Liver (tissue), 9 donors: ENCODE results near the gene RAI14. TPM values are rescaled to one million over a fixed set of nuclear protein-coding genes. Genes with fewer than 3 reads are reported as not detected.

ENCODE experiments used
- DNase-seq: peaks from one replicate; pipeline ENCODE4 v3.0.0-alpha.2; 2017; ENCODE audit warnings: low spot score
- H3K27ac ChIP-seq, 2 donors: one replicate each; pipeline ENCODE4 v1.7.0; 2013; ENCODE audit warnings: inconsistent platforms in 2 of 2, low read length in 2 of 2, control low read depth in 1 of 2, low read depth in 1 of 2, mild to moderate bottlenecking in 1 of 2
- H3K27me3 ChIP-seq, 4 donors: one replicate each; pipeline versions ENCODE4 v1.6.1 to v1.7.0; 2013; ENCODE audit warnings: low read length in 3 of 4, inconsistent platforms in 1 of 4, mild to moderate bottlenecking in 1 of 4, moderate library complexity in 1 of 4; ENCODE audit not compliant: control insufficient read depth in 4 of 4, insufficient read depth in 4 of 4
- H3K36me3 ChIP-seq, 4 donors: one replicate each; pipeline versions ENCODE4 v1.6.1 to v1.7.0; 2013; ENCODE audit warnings: low read length in 3 of 4, mild to moderate bottlenecking in 3 of 4, low read depth in 1 of 4, moderate library complexity in 1 of 4; ENCODE audit not compliant: control insufficient read depth in 4 of 4, insufficient read depth in 3 of 4
- H3K4me1 ChIP-seq, 4 donors: one replicate each; pipeline versions ENCODE4 v1.6.1 to v1.7.0; 2013; ENCODE audit warnings: low read length in 3 of 4, mild to moderate bottlenecking in 3 of 4, moderate library complexity in 1 of 4; ENCODE audit not compliant: control insufficient read depth in 4 of 4, insufficient read depth in 4 of 4
- H3K4me3 ChIP-seq, 3 donors: one replicate each; pipeline versions ENCODE4 v1.6.1 to v1.7.0; 2013; ENCODE audit warnings: low read length in 3 of 3, control low read depth in 1 of 3, low read depth in 1 of 3, mild to moderate bottlenecking in 1 of 3
- H3K9ac ChIP-seq, 2 donors: one replicate each; pipeline ENCODE4 v1.7.0; 2013; ENCODE audit warnings: low read length in 2 of 2, mild to moderate bottlenecking in 2 of 2, moderate library complexity in 2 of 2, control low read depth in 1 of 2, low read depth in 1 of 2
- H3K9me3 ChIP-seq, 4 donors: one replicate each; pipeline versions ENCODE4 v1.6.1 to v1.7.0; 2013; ENCODE audit warnings: low read length in 3 of 4; ENCODE audit not compliant: control insufficient read depth in 4 of 4
- CTCF ChIP-seq: fragments of 150-350 bp; IDR thresholded peaks from 2 replicates; pipeline ENCODE4 v1.5.1; 2017; ENCODE audit warnings: improper control_type of control experiment, low read depth, low read length; ENCODE audit not compliant: missing input control
- EGR1 ChIP-seq, 2 donors: IDR thresholded peaks; 2 replicates each; pipeline ENCODE4 v1.6.1; 2016 to 2018; ENCODE audit warnings: antibody characterized with exemption in 2 of 2, low read depth in 2 of 2
- FOXA1 ChIP-seq: IDR thresholded peaks from 2 replicates; pipeline ENCODE4 v1.6.1; 2016; ENCODE audit warnings: antibody characterized with exemption
- FOXA2 ChIP-seq: IDR thresholded peaks from 2 replicates; pipeline ENCODE4 v1.6.1; 2016; ENCODE audit warnings: antibody characterized with exemption
- GABPA ChIP-seq, 2 donors: IDR thresholded peaks in 1 of 2; conservative IDR thresholded peaks in 1 of 2; 2 replicates each; pipeline ENCODE4 v1.6.1; 2016; ENCODE audit warnings: antibody characterized with exemption in 2 of 2, mild to moderate bottlenecking in 1 of 2, moderate library complexity in 1 of 2
- HNF4A ChIP-seq, 2 donors: conservative IDR thresholded peaks; 2 replicates each; pipeline ENCODE4 v1.6.1; 2016; ENCODE audit warnings: antibody characterized with exemption in 2 of 2, mild to moderate bottlenecking in 2 of 2
- HNF4G ChIP-seq: IDR thresholded peaks from 2 replicates; pipeline ENCODE4 v1.6.1; 2016; ENCODE audit warnings: antibody characterized with exemption
- JUND ChIP-seq, 2 donors: IDR thresholded peaks; 2 replicates each; pipeline ENCODE4 v1.6.1; 2016; ENCODE audit warnings: antibody characterized with exemption in 2 of 2
- MAX ChIP-seq: IDR thresholded peaks from 2 replicates; pipeline ENCODE4 v1.6.1; 2016; ENCODE audit warnings: antibody characterized with exemption
- NR2F2 ChIP-seq: IDR thresholded peaks from 2 replicates; pipeline ENCODE4 v1.6.1; 2016; ENCODE audit warnings: antibody characterized with exemption
- RAD21 ChIP-seq, 2 donors: IDR thresholded peaks; 2 replicates each; pipeline ENCODE4 v1.6.1; 2016; ENCODE audit warnings: antibody characterized with exemption in 2 of 2, mild to moderate bottlenecking in 2 of 2
- REST ChIP-seq: IDR thresholded peaks from 2 replicates; pipeline ENCODE4 v1.6.1; 2016; ENCODE audit warnings: antibody characterized with exemption, mild to moderate bottlenecking
- RXRA ChIP-seq, 2 donors: IDR thresholded peaks; 2 replicates each; pipeline ENCODE4 v1.6.1; 2017 to 2018; ENCODE audit warnings: antibody characterized with exemption in 2 of 2, mild to moderate bottlenecking in 1 of 2
- SP1 ChIP-seq: IDR thresholded peaks from 2 replicates; pipeline ENCODE4 v1.6.1; 2018; ENCODE audit warnings: antibody characterized with exemption, mild to moderate bottlenecking
- TAF1 ChIP-seq: conservative IDR thresholded peaks from 2 replicates; pipeline ENCODE4 v1.6.1; 2016; ENCODE audit warnings: antibody characterized with exemption, mild to moderate bottlenecking
- YY1 ChIP-seq: IDR thresholded peaks from 2 replicates; pipeline ENCODE4 v1.6.1; 2016; ENCODE audit warnings: antibody characterized with exemption, mild to moderate bottlenecking
- ZBTB33 ChIP-seq: IDR thresholded peaks from 2 replicates; pipeline ENCODE4 v1.6.1; 2016; ENCODE audit warnings: antibody characterized with exemption
- WGBS: extraction: QIAGEN DNeasy Blood & Tissue Kit; methylation state at CpG from one replicate; pipeline ENCODE4 v1.1.7; 2013; 5-methylcytosine and 5-hydroxymethylcytosine counted together
- polyA plus RNA-seq, 2 donors: library from polyadenylated mRNA; stranded (reverse) in 1 of 2; unstranded in 1 of 2; fragments of 200-250 nt in 1 of 2; fragments of >200 nt in 1 of 2; fragmentation: Nextera tagmentation in 1 of 2; extraction: Ambion mirVana in 1 of 2; gene quantifications; one replicate each; pipeline versions ENCODE4 v1.2.1 to v1.2.3, GENCODE V29; 2013 to 2015
- total RNA-seq, 2 donors: library from RNA; depleted of rRNA; stranded (reverse); fragments of >200 nt; gene quantifications; one replicate each; pipeline ENCODE4 v1.2.3, GENCODE V29; 2014
- donor health status: healthy.
- donor health status: healthy.
- donor health status: healthy.
- donor health status: healthy.
- donor health status: healthy.

Gene RAI14
- total and polyA plus RNA-seq, 4 donors = 7.8 to 21.4 (median 11.4) TPM

- peak; percentile 79 for DNase-seq
- H3K4me3 ChIP-seq = peak within 1 kb of the TSS; percentile 70 to 88 (median 75)
- no peaks in the 10 kb centered on the region for H3K36me3 ChIP-seq
- 2% methylated on average over 73 of the region's 73 CpGs for WGBS
- TF ChIP-seq RAD21 (IDR thresholded peaks at IDR 0.05) (peak; percentile 41 to 43), EGR1 (IDR thresholded peaks at IDR 0.05; ENCODE audit: low read depth in 2 of 2) (no peak), CTCF (no peak), ZBTB33 (no peak), RXRA (IDR thresholded peaks at IDR 0.05) (peak in 1 of 2 donors; percentile 35), TAF1 (peak; percentile 64), YY1 (peak; percentile 77), HNF4A (conservative IDR thresholded peaks at IDR 0.05) (peak; percentile 41 to 55), JUND (IDR thresholded peaks at IDR 0.05) (no peak), FOXA1 (no peak), SP1 (peak; percentile 50), FOXA2 (no peak), REST (peak; percentile 63), NR2F2 (no peak), GABPA (IDR thresholded peaks at IDR 0.05 in 1 of 2, conservative IDR thresholded peaks at IDR 0.05 in 1 of 2) (peak; percentile 64 to 90), MAX (no peak), HNF4G (no peak)
- H3K9me3 ChIP-seq = no peaks in the 10 kb centered on the region
- H3K4me1 ChIP-seq = peaks cover 0 to 10% (median 3%) of the 10 kb centered on the region in 4 donors
- H3K9ac ChIP-seq = peak within 1 kb of the TSS; percentile 30 to 78
- no peaks in the 10 kb centered on the region for H3K27me3 ChIP-seq
- peak within 1 kb of the TSS; percentile 30 to 33 for H3K27ac ChIP-seq
Observed at GRCh38 chr5:34838785-34839714, 182.9 kb downstream of the RAI14 start, which contains the start of gene TTC23L. TTC23L (plus strand) TSS chr5:34839164; CDS start chr5:34840672, 1,508 bp downstream.
